Measurements from ENCODE around the gene HOXA10.

Gene HOXA10

DNA sequence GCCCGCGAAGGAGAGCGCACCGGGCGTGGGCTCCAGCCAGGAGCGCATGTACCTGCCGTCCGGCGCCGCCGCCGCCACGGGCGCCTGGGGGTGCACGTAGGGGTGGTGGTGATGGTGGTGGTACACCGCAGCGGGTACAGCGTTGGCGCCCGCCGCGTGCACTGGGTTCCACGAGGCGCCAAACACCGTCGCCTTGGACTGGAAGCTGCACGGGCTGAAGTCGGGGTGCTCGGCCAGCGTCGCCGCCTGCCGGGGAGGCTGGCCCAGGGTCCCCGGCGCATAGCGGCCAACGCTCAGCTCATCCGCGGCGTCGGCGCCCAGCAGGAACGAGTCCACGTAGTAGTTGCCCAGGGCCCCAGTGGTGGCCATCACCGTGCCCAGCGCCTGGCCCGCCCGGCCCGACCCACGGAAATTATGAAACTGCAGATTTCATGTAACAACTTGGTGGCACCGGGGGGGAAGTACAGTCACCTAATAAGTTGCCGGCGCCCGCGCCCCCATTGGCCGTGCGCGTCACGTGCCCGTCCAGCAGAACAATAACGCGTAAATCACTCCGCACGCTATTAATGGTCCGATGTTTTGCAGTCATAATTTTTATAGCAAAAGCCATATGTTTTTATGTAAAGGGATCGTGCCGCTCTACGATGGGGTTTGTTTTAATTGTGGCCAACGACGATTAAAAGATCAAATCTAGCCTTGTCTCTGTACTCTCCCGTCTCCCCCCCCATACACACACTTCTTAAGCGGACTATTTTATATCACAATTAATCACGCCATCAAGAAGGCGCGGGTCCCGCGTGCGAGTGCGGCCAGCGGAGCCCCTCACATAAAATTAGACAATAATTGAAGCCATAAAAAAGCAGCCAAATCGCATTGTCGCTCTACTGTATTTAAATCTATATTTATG, 8.8 kb downstream of the HOXA10 start, which contains the start of gene HOXA9:
Gene HOXA9, minus strand, starts transcription at position 449 of the 907 bp plus-strand sequence. Its CDS starts 80 bp downstream, at position 369.
- peak; percentile 63 for DNase-seq

DNA sequence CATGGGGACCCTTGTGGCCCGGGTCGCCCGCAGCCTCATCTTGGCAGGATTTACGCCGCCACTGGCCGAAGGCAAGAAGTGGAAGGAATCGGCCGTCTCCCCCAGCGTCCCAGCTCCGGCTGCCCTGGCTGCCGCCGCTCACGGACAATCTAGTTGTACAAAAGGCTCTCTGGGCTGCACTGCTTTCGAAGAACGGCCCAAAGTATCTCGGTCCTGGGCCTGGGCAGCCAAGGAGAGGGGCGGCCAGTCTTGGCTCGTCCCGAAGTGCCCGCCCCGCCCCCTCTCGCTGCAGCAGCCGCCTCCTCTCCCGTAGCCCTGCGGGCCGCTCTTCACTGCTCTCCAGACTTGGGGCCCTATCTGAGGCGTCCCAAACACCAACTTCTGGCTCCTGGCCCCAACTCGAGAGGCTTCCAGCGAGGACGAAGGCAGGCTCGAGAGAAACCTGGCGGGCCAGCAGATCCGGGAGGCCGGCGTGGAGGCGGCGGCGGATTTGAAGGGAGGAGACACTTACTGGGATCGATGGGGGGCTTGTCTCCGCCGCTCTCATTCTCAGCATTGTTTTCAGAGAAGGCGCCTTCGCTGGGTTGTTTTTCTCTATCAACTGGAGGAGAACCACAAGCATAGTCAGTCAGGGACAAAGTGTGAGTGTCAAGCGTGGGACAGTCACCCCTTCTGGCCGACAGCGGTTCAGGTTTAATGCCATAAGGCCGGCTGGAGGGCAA, 9.6 kb downstream of the HOXA10 start:
- DNase-seq: no peak

DNA sequence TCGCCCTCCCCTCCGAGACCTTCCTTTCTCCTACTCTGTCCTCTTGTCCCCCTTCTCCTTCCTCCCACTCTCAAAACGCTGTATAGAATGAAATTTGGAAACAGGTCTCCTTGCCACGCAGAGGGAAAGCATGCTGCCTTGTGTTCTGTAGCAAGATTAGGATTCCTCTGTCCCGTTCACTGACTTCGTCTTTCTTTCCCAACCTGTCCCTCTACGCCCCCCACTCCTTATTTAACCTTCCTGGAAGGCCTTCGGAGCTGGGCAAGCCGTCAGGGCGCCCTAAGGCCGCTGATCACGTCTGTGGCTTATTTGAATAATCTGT, 10.1 kb downstream of the HOXA10 start:
- DNase-seq: no peak

GRCh38 chr7:27163288-27164044, 10.7 kb downstream of the HOXA10 start:
- no peak for DNase-seq

- DNase-seq: no peak
These were observed 11.4 kb downstream of the HOXA10 start for GRCh38 chr7:27162561-27163287.

GRCh38 chr7:27161721-27162560, 12.2 kb downstream of the HOXA10 start:
- no peak for DNase-seq

DNA sequence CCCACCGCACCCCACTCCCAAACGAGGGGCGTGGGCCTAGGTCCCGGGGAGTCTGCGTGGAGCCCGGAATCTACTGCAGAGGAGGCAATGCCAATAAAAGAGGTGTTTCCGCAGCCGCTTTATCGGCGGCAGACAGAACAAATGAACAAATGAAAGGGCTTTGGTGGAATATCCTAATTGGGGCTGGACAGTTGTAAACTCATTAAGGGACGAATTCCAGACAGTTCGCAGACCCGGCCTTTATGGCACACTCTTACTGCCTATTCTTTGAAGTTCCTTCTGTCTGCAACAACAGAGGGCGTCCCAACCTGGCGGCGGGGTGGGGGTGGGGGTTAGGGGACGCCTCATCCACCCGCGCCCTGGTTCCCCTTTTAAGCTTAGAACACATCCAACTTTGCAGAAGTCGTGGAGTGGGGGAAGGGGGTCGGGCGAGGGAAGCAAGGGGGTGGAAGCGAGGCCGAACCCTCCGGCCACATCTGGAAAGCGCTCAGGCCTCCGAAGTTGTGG, 12.9 kb downstream of the HOXA10 start:
- peak; percentile 36 for DNase-seq

GRCh38 chr7:27160546-27161213, 13.4 kb downstream of the HOXA10 start:
- DNase-seq: peak; percentile 82

- DNase-seq: no peak
These were observed 14.0 kb downstream of the HOXA10 start for GRCh38 chr7:27160145-27160545.

GRCh38 chr7:27159266-27160144, 14.6 kb downstream of the HOXA10 start:
- no peak for DNase-seq

- DNase-seq: no peak
These were observed 15.5 kb downstream of the HOXA10 start for GRCh38 chr7:27158436-27159265.

DNA sequence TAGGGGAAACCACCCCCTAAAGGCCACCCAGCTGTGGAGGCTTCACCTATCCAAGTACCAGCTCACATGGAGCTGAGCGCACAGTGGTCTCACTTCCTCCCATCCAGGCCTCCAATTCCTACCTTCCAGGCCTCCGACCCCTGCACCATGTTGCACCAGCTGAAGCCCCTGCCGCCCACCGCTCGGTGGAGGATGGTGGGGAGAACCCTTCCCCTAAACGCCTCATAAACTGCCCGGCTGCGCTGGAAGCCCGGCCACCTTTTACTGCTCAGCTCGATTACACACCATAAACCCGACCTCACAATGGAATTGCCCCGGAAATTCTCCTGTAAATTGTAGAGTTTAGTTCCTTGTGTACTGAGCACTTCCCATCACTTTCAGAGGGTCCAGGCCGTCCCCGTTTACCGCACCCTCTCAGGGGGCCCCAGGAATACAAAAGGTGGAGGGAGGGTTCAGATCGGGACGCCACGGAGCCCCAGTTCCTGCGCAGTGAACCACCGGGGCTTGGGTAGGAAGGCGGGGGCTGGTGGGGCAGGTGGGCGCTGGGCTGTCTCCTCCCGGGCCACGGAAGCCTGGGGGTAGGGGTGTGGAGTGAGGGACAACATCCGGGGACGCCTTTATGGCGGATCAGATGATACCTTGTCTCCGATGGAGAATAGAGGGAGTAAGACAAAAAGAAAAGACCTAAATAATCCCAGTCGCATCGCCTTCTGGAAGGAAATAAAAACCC, 16.3 kb downstream of the HOXA10 start:
- no peak for DNase-seq

DNA sequence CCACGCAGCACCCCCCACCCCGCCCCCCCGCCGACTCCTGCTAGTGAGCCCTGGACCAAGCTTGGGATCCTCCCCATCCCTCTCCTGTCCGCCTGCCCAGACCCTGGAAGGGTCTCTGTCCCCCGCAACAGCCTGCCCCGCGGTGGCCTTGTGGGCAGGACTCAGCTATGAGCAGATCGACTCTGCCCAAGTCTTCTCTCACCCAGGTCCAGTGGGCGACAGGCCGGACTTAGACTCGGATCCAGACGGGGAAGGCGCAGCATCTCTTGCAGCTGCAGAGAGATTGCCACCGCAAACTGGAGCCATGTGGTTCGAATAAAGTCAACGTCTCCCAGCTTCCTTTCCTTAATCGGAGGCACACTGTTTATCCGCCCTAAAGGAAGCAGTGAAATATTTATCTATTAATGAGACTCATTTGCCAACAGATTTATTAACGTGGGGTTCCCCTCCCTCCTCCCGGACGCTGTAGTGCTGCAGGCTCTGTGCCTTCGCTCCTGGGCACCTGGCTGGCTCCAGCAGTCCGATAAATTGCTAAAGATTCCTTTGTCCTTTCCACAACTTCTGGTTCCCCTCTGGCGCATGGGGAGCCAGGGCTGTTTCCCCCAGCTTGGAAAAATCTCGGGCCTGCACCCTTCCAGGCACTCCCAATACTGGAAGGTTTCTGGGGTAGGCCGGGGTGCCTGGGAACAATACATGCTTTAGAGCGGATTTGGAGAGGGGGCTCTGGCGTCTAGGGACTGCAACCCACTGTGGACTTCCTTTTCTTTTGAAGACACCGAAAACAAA, 17.0 kb downstream of the HOXA10 start:
- DNase-seq: no peak

- no peak for DNase-seq
These were observed 17.6 kb downstream of the HOXA10 start, which contains the start of gene HOXA7 for GRCh38 chr7:27156508-27156898. HOXA7 (minus strand) TSS chr7:27156675; CDS start chr7:27156545, 130 bp downstream.

- DNase-seq: no peak
These were observed 18.2 kb downstream of the HOXA10 start for GRCh38 chr7:27155816-27156507.
